ENCODE data around the gene HOXD13. TPM values are rescaled to one million over a fixed set of nuclear protein-coding genes. Genes with fewer than 3 reads are reported as not detected.

Gene HOXD13
- total RNA-seq, 1 experiment from 2014 or later = 32.7 TPM

DNA sequence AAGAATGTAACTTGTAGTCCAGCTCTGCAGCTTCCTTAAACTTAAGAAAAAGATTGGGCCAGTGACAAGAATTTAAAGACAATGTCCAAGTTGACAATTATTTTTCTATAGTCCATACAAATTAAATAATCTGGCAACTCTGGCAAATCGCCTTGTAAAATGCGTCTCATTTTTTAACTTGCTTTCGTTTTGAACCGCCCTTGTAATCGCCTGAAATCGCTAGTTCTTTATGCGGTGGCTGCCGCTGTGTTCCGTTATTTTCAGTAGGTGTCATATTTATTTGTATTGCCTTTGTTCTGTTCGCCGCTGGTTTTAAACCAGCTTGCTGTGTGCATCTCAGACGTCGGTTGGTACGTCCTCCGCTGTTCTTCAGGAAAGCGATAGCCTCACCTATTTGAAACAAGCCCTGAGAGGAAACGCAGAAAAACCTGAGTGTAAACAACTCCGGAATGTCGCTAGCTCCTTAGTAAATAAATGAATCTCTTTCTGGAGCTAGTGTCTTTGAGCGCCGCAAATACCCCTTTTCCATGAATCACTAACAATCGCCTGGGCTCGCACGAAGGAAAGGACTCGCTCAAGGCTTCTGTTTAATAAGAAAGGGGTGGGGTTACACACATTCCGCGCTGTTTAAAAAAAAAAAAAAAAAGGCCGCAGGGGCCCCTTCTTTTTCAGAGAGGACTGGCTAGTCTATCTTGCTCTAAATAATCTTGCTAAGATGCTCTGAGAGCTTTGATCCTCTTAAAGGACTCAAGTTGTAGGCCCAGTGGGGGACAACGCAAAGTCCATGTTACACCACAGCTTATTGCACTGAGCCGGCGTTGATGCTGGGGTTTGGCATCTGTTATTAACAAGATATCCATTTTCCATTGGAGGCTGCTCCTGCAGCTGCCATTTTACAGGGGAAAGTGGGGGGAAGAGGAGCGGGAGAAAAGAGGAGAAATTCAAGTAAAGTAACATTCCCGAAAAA, 40.0 kb downstream of the HOXD13 start:
- Histone ChIP-seq H3K4me3 (ENCODE audit: low read depth, low read length, poor library complexity, severe bottlenecking) (peak overlapping the region; percentile 62), H3K27me3 (replicated peaks; ENCODE audit: insufficient read depth, low read depth, low read length, poor library complexity) (no peaks in the 10 kb centered on the region), H3K27ac (ENCODE audit: low read depth, low read length, poor library complexity, severe bottlenecking) (peak overlapping the region; percentile 98), H3K9me3 (ENCODE audit: low read depth, low read length, poor library complexity, severe bottlenecking) (no peaks in the 10 kb centered on the region), H3K4me1 (ENCODE audit: insufficient read depth, low read length, poor library complexity, severe bottlenecking) (peaks cover 40% of the 10 kb centered on the region), H3K36me3 (ENCODE audit: insufficient read depth, low read length, poor library complexity, severe bottlenecking) (peaks cover 4% of the 10 kb centered on the region)
- TSS peak; percentile 31 for BruUV-seq (replicated peaks)
- POLR2A ChIA-PET (ENCODE audit: low non-redundant PET) = interaction anchor here (0.7 kb wide), 2 partner anchors 8 to 520 kb away, joined by 7 to 8 read pairs; no protein-coding TSS in a partner anchor
- DNase-seq (ENCODE audit: low spot score) = peak; percentile 83
- intact Hi-C loops (cut with micrococcal nuclease; ENCODE audit: unreplicated experiment) = no loop called here
- CTCF ChIA-PET = interaction anchor here (0.7 to 1.5 kb wide), 3 partner anchors 8 to 422 kb away, joined by 3 to 5 read pairs (median 4); no protein-coding TSS in a partner anchor
- TF ChIP-seq, protein P1, sequence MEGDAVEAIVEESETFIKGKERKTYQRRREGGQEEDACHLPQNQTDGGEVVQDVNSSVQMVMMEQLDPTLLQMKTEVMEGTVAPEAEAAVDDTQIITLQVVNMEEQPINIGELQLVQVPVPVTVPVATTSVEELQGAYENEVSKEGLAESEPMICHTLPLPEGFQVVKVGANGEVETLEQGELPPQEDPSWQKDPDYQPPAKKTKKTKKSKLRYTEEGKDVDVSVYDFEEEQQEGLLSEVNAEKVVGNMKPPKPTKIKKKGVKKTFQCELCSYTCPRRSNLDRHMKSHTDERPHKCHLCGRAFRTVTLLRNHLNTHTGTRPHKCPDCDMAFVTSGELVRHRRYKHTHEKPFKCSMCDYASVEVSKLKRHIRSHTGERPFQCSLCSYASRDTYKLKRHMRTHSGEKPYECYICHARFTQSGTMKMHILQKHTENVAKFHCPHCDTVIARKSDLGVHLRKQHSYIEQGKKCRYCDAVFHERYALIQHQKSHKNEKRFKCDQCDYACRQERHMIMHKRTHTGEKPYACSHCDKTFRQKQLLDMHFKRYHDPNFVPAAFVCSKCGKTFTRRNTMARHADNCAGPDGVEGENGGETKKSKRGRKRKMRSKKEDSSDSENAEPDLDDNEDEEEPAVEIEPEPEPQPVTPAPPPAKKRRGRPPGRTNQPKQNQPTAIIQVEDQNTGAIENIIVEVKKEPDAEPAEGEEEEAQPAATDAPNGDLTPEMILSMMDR (conservative IDR thresholded peaks at IDR 0.05; ENCODE audit: low read depth, low read length) = no peak
- no peak for TF ChIP-seq EZH2 (IDR thresholded peaks at IDR 0.05; ENCODE audit: borderline replicate concordance, low read depth, low read length, poor library complexity, severe bottlenecking)

DNA sequence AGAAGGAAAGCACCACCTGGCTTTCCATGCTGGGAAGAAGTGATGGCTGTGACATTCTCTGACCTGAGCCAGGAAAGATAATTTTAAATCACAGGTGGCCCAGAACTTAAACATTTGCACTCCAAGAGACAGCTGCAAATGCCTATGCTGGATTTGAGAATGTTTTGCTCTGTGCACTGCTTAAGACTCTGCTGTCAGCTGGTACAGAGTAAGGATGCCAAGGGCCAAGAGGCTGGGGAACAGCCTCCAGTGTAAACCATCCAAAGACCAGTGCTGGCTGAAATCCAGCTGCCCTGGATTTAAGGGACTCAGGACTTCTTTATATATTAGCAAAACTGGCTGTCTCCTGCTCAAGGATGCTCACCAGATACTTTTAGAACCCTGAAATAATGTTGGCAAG, 40.9 kb downstream of the HOXD13 start:
- no TSS peak for BruUV-seq (replicated peaks)

DNA sequence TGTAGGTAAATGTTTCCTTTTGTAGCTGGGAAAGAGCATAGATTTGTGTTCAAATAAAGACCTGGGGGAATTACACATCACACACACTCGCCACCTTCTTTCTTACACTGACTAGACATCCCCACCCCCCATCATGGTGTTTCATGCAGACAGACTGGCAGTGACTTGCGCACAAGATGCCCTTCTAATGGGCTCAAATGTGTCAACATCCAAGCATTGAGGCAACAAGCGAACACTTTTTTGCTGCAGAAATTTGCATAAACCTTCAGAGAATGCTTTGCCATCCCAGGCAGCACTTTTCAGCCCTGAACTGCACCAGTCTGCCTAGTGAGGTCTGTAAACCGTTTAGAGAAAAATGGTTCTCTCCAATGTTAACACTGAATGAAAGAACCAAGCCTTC, 41.5 kb downstream of the HOXD13 start:
- TF ChIP-seq, protein P1 (conservative IDR thresholded peaks at IDR 0.05; ENCODE audit: low read depth, low read length) = no peak
- TF ChIP-seq EZH2 (IDR thresholded peaks at IDR 0.05; ENCODE audit: borderline replicate concordance, low read depth, low read length, poor library complexity, severe bottlenecking) = no peak
- ChIA-PET CTCF (no interaction called here), POLR2A (ENCODE audit: low non-redundant PET) (no interaction called here)
- Histone ChIP-seq H3K27ac (ENCODE audit: low read depth, low read length, poor library complexity, severe bottlenecking) (peak overlapping the region; percentile 98), H3K9me3 (ENCODE audit: low read depth, low read length, poor library complexity, severe bottlenecking) (no peaks in the 10 kb centered on the region), H3K27me3 (replicated peaks; ENCODE audit: insufficient read depth, low read depth, low read length, poor library complexity) (no peaks in the 10 kb centered on the region), H3K36me3 (ENCODE audit: insufficient read depth, low read length, poor library complexity, severe bottlenecking) (peaks cover 4% of the 10 kb centered on the region), H3K4me1 (ENCODE audit: insufficient read depth, low read length, poor library complexity, severe bottlenecking) (peaks cover 30% of the 10 kb centered on the region), H3K4me3 (ENCODE audit: low read depth, low read length, poor library complexity, severe bottlenecking) (no peak overlapping the region)
- intact Hi-C loops (cut with micrococcal nuclease; ENCODE audit: unreplicated experiment) = no loop called here
- no TSS peak for BruUV-seq (replicated peaks)
- DNase-seq (ENCODE audit: low spot score) = peak; percentile 38

More for the DNA sequence above, 40.9 kb downstream of the HOXD13 start:
- H3K27me3 ChIP-seq (replicated peaks; ENCODE audit: insufficient read depth, low read depth, low read length, poor library complexity) = no peaks in the 10 kb centered on the region
- H3K9me3 ChIP-seq (ENCODE audit: low read depth, low read length, poor library complexity, severe bottlenecking) = no peaks in the 10 kb centered on the region
- H3K27ac ChIP-seq (ENCODE audit: low read depth, low read length, poor library complexity, severe bottlenecking) = peak overlapping the region; percentile 98
- no peak for TF ChIP-seq EZH2 (IDR thresholded peaks at IDR 0.05; ENCODE audit: borderline replicate concordance, low read depth, low read length, poor library complexity, severe bottlenecking)
- TF ChIP-seq, protein P1 (conservative IDR thresholded peaks at IDR 0.05; ENCODE audit: low read depth, low read length) = no peak
- POLR2A ChIA-PET (ENCODE audit: low non-redundant PET) = no interaction called here
- intact Hi-C loops (cut with micrococcal nuclease; ENCODE audit: unreplicated experiment) = no loop called here
- H3K36me3 ChIP-seq (ENCODE audit: insufficient read depth, low read length, poor library complexity, severe bottlenecking) = peaks cover 4% of the 10 kb centered on the region
- peak; percentile 19 for DNase-seq (ENCODE audit: low spot score)
- H3K4me3 ChIP-seq (ENCODE audit: low read depth, low read length, poor library complexity, severe bottlenecking) = peak overlapping the region; percentile 62
- peaks cover 31% of the 10 kb centered on the region for H3K4me1 ChIP-seq (ENCODE audit: insufficient read depth, low read length, poor library complexity, severe bottlenecking)
- CTCF ChIA-PET = interaction anchor here (0.7 to 1.5 kb wide), 2 partner anchors 8 to 322 kb away, joined by 4 to 5 read pairs; no protein-coding TSS in a partner anchor
